ENCODE data around the gene PRORP. TPM values are rescaled to one million over a fixed set of nuclear protein-coding genes. Genes with fewer than 3 reads are reported as not detected.
"Not testable (repeated sequence)": the region's sequence is repeated elsewhere in the genome, so short reads cannot be mapped to it uniquely, and the experiment has no call there.

PRORP gene
- total RNA-seq, 2 donors from 2014 or later = 19.7 to 27.9 TPM

- H3K4me3 ChIP-seq = no peak overlapping the region
- WGBS = 96% methylated on average over 8 of the region's 8 CpGs
- TF ChIP-seq POLR2AphosphoS5 (IDR thresholded peaks at IDR 0.05) (no peak), CTCF (IDR thresholded peaks at IDR 0.05) (no peak), POLR2A (IDR thresholded peaks at IDR 0.05) (no peak)
- H3K36me3 ChIP-seq = no peaks in the 10 kb centered on the region
- intact Hi-C loops (cut with DNase I) = no loop called here
- H3K9me3 ChIP-seq = no peaks in the 10 kb centered on the region
- DNase-seq (ENCODE audit: low spot score) = no peak
- no peaks in the 10 kb centered on the region for H3K4me1 ChIP-seq (replicated peaks)
- no peak overlapping the region for H3K27ac ChIP-seq
- no peaks in the 10 kb centered on the region for H3K27me3 ChIP-seq (replicated peaks; ENCODE audit: insufficient read depth)
Observed at GRCh38 chr14:35083530-35084150, 38.7 kb upstream of the PRORP start.

- intact Hi-C loops (cut with DNase I) = no loop called here
- H3K36me3 ChIP-seq = no peaks in the 10 kb centered on the region
- H3K27ac ChIP-seq = no peak overlapping the region
- no peaks in the 10 kb centered on the region for H3K4me1 ChIP-seq (replicated peaks)
- H3K27me3 ChIP-seq (replicated peaks; ENCODE audit: insufficient read depth) = no peaks in the 10 kb centered on the region
- WGBS = 64% methylated on average over 2 of the region's 2 CpGs
- TF ChIP-seq CTCF (IDR thresholded peaks at IDR 0.05) (no peak), POLR2AphosphoS5 (IDR thresholded peaks at IDR 0.05) (no peak), POLR2A (IDR thresholded peaks at IDR 0.05) (no peak)
- H3K9me3 ChIP-seq = no peaks in the 10 kb centered on the region
- no peak for DNase-seq (ENCODE audit: low spot score)
- H3K4me3 ChIP-seq = no peak overlapping the region
Observed at GRCh38 chr14:35085441-35085840, 36.9 kb upstream of the PRORP start.

GRCh38 chr14:35088514-35088913 is 33.8 kb upstream of the PRORP start:
- intact Hi-C loops (cut with DNase I) = no loop called here
- Histone ChIP-seq H3K27ac (no peak overlapping the region), H3K4me3 (no peak overlapping the region), H3K9me3 (no peaks in the 10 kb centered on the region), H3K36me3 (no peaks in the 10 kb centered on the region), H3K27me3 (replicated peaks; ENCODE audit: insufficient read depth) (no peaks in the 10 kb centered on the region), H3K4me1 (replicated peaks) (no peaks in the 10 kb centered on the region)
- no peak for DNase-seq (ENCODE audit: low spot score)
- TF ChIP-seq POLR2AphosphoS5 (IDR thresholded peaks at IDR 0.05) = no peak
- TF ChIP-seq CTCF (IDR thresholded peaks at IDR 0.05) = no peak
- TF ChIP-seq POLR2A (IDR thresholded peaks at IDR 0.05) = no peak
- 80% methylated on average over 2 of the region's 2 CpGs for WGBS

- DNase-seq (ENCODE audit: low spot score); H3K27me3 ChIP-seq (replicated peaks; ENCODE audit: insufficient read depth); H3K4me1 ChIP-seq (replicated peaks); H3K27ac ChIP-seq; H3K9me3 ChIP-seq; intact Hi-C loops (cut with DNase I); H3K4me3 ChIP-seq; H3K36me3 ChIP-seq: not testable (repeated sequence)
- 94% methylated on average over 6 of the region's 6 CpGs for WGBS
Observed at GRCh38 chr14:35094645-35095044, 27.7 kb upstream of the PRORP start.

GRCh38 chr14:35107866-35108265 is 14.5 kb upstream of the PRORP start:
- H3K36me3 ChIP-seq = no peaks in the 10 kb centered on the region
- H3K27me3 ChIP-seq (replicated peaks; ENCODE audit: insufficient read depth) = no peaks in the 10 kb centered on the region
- intact Hi-C loops (cut with DNase I) = no loop called here
- H3K4me3 ChIP-seq = no peak overlapping the region
- no peaks in the 10 kb centered on the region for H3K4me1 ChIP-seq (replicated peaks)
- TF ChIP-seq POLR2AphosphoS5 (IDR thresholded peaks at IDR 0.05) (no peak), CTCF (IDR thresholded peaks at IDR 0.05) (no peak), POLR2A (IDR thresholded peaks at IDR 0.05) (no peak)
- no peak for DNase-seq (ENCODE audit: low spot score)
- H3K9me3 ChIP-seq = no peaks in the 10 kb centered on the region
- H3K27ac ChIP-seq = no peak overlapping the region

All from prostate gland (tissue), 2 donors.